Tibial artery (tissue), 4 donors: ENCODE results near the gene SPIB.

Source experiments
- DNase-seq, 2 donors: peaks; one replicate each; pipeline ENCODE4 v3.0.0-alpha.2; 2019
- H3K27ac ChIP-seq, 2 donors: fragments of 200-600 bp; sonication (generic) in 1 of 2; 1 replicate in 1 of 2; 2 replicates in 1 of 2; pipeline ENCODE4 v1.5.1; 2018 to 2019; ENCODE audit warnings: mild to moderate bottlenecking in 1 of 2
- H3K27me3 ChIP-seq, 2 donors: fragments of 200-600 bp; sonication (generic) in 1 of 2; one replicate each; pipeline versions ENCODE4 v1.5.1 to v1.6.0; 2016 to 2019
- H3K36me3 ChIP-seq, 3 donors: fragments of 200-600 bp; sonication (generic) in 2 of 3; one replicate each; pipeline ENCODE4 v1.5.1; 2016 to 2019; ENCODE audit warnings: mild to moderate bottlenecking in 2 of 3
- H3K4me1 ChIP-seq, 4 donors: fragments of 200-600 bp; sonication (generic) in 2 of 4; 1 replicate in 3 of 4; 2 replicates in 1 of 4; pipeline ENCODE4 v1.5.1; 2016 to 2019
- H3K4me3 ChIP-seq, 2 donors: fragments of 200-600 bp; sonication (generic) in 1 of 2; 1 replicate in 1 of 2; 2 replicates in 1 of 2; pipeline ENCODE4 v1.5.1; 2018 to 2019; ENCODE audit warnings: mild to moderate bottlenecking in 2 of 2
- H3K9me3 ChIP-seq, 3 donors: fragments of 200-600 bp; sonication (generic) in 1 of 3; one replicate each; pipeline ENCODE4 v1.5.1; 2016 to 2019
- intact Hi-C: fragments of 100-400 bp; cut with DNase I; formaldehyde crosslinking; loops from one replicate; pipeline ENCODE4 v1.15.0; 2023; ENCODE audit warnings: low total_unique reads
- TF ChIP-seq, protein P1 (sequence below), 2 experiments: fragments of 200-600 bp in 1 of 2; fragments of 450-650 bp in 1 of 2; IDR thresholded peaks; one replicate each; pipeline ENCODE4 v1.5.1; 2017 to 2019; ENCODE audit warnings: antibody characterized with exemption in 2 of 2, mild to moderate bottlenecking in 1 of 2, moderate library complexity in 1 of 2

Gene SPIB

DNA sequence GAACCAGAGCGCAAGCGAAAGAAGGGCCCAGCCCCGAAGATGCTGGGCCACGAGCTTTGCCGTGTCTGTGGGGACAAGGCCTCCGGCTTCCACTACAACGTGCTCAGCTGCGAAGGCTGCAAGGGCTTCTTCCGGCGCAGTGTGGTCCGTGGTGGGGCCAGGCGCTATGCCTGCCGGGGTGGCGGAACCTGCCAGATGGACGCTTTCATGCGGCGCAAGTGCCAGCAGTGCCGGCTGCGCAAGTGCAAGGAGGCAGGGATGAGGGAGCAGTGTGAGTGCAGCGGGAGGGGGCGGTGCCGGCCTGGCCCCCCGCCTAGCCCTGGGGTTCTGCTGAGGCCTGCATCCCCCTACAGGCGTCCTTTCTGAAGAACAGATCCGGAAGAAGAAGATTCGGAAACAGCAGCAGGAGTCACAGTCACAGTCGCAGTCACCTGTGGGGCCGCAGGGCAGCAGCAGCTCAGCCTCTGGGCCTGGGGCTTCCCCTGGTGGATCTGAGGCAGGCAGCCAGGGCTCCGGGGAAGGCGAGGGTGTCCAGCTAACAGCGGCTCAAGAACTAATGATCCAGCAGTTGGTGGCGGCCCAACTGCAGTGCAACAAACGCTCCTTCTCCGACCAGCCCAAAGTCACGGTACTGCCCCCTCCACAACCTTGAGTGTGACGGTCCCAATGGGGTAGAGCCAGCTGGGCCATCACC is 40.4 kb upstream of the SPIB start:
- intact Hi-C loops: no loop called here
- Histone ChIP-seq H3K4me3 (no peak overlapping the region), H3K27ac (no peak overlapping the region), H3K36me3 (peaks cover 49 to 57% (median 55%) of the 10 kb centered on the region in 3 donors), H3K4me1 (peaks cover 0 to 13% (median 6%) of the 10 kb centered on the region in 4 donors), H3K27me3 (no peaks in the 10 kb centered on the region), H3K9me3 (no peaks in the 10 kb centered on the region)
- DNase-seq: peak in 1 of 2 donors; percentile 58
- TF ChIP-seq, protein P1, sequence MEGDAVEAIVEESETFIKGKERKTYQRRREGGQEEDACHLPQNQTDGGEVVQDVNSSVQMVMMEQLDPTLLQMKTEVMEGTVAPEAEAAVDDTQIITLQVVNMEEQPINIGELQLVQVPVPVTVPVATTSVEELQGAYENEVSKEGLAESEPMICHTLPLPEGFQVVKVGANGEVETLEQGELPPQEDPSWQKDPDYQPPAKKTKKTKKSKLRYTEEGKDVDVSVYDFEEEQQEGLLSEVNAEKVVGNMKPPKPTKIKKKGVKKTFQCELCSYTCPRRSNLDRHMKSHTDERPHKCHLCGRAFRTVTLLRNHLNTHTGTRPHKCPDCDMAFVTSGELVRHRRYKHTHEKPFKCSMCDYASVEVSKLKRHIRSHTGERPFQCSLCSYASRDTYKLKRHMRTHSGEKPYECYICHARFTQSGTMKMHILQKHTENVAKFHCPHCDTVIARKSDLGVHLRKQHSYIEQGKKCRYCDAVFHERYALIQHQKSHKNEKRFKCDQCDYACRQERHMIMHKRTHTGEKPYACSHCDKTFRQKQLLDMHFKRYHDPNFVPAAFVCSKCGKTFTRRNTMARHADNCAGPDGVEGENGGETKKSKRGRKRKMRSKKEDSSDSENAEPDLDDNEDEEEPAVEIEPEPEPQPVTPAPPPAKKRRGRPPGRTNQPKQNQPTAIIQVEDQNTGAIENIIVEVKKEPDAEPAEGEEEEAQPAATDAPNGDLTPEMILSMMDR (IDR thresholded peaks at IDR 0.05): no peak

DNA sequence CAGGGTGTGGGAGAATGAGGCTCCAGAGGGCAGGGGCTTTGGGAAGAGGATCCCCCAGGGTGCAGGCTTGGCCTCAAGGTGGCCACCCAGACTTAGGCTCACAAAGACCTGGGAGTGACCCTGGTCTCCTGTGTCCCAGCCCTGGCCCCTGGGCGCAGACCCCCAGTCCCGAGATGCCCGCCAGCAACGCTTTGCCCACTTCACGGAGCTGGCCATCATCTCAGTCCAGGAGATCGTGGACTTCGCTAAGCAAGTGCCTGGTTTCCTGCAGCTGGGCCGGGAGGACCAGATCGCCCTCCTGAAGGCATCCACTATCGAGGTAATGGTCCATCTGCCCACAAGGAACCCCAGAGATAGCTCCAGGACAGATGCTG is 39.9 kb upstream of the SPIB start:
- Histone ChIP-seq H3K27me3 (no peaks in the 10 kb centered on the region), H3K36me3 (peaks cover 49 to 57% (median 55%) of the 10 kb centered on the region in 3 donors), H3K4me3 (no peak overlapping the region), H3K4me1 (peaks cover 0 to 16% (median 11%) of the 10 kb centered on the region in 4 donors), H3K27ac (no peak overlapping the region), H3K9me3 (no peaks in the 10 kb centered on the region)
- TF ChIP-seq, protein P1 (IDR thresholded peaks at IDR 0.05): no peak
- no peak for DNase-seq
- intact Hi-C loops: no loop called here

DNA sequence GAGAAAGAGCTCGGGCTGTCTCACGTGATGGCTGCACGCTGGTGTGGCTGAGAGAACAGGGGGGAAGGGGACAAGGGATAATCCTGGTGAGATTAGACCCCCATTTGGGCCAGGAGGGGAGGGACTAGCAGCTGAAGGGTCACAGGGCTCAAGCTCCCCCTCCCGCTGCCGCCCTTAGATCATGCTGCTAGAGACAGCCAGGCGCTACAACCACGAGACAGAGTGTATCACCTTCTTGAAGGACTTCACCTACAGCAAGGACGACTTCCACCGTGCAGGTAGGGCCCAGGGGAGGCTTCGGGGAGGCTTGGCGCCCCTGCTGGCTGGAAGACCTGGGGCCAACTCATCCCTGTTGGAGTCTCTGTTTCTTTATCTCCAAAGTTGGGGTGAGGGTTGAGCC is 39.1 kb upstream of the SPIB start:
- intact Hi-C loops: no loop called here
- peaks cover 0 to 20% (median 15%) of the 10 kb centered on the region in 4 donors for H3K4me1 ChIP-seq

DNA sequence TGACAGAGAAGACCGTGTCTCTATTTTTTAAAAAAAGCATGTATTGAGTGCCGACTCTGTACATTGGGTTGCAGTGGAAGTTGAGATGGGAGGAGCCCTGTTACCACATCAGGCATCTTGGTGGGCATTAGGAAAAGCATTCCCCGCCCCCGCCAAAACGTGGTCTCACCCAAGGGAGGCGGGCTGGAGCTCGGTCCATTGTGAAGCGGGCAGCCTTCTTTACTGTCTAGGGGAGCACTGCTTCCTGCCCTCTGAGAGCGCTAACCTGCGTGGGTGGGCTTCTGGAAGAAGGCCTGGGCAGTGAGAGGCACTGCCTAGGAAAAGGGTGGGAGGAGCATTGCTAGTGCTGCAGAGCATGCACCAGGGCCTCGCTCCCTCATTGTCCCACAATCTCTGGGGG is 38.6 kb upstream of the SPIB start:
- intact Hi-C loops: no loop called here
- Histone ChIP-seq H3K36me3 (peaks cover 49 to 57% (median 55%) of the 10 kb centered on the region in 3 donors), H3K4me1 (peaks cover 0 to 25% (median 20%) of the 10 kb centered on the region in 4 donors)

More for the DNA sequence above, 39.1 kb upstream of the SPIB start:
- DNase-seq: no peak
- TF ChIP-seq, protein P1 (IDR thresholded peaks at IDR 0.05): no peak
- Histone ChIP-seq H3K9me3 (no peaks in the 10 kb centered on the region), H3K27me3 (no peaks in the 10 kb centered on the region), H3K4me3 (no peak overlapping the region), H3K27ac (no peak overlapping the region), H3K36me3 (peaks cover 49 to 57% (median 55%) of the 10 kb centered on the region in 3 donors)

DNA sequence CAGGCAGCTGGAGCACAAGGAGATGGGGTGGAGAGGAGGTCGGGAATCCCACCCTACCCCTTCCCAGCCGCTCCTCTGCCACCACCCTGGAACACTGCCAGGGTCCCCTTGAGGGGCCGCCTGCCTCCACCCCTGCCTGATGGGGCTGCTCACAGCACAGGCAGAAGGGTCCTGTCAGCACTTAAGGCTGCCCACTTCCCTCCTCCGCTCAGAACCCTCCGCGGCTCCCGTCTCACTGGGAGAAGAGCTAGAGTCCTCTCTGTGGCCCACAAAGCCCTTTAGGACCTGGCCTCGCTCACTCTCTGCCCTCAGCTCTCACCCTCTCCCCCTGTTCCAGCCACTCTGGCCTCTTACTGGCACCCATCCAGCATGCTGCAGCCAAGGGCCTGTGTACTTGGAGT is 38.0 kb upstream of the SPIB start:
- intact Hi-C loops: no loop called here
- no peak overlapping the region for H3K27ac ChIP-seq
- H3K4me1 ChIP-seq: peaks cover 0 to 27% (median 23%) of the 10 kb centered on the region in 4 donors
- no peaks in the 10 kb centered on the region for H3K27me3 ChIP-seq
- H3K9me3 ChIP-seq: no peaks in the 10 kb centered on the region
- H3K36me3 ChIP-seq: peaks cover 49 to 57% (median 55%) of the 10 kb centered on the region in 3 donors
- TF ChIP-seq, protein P1 (IDR thresholded peaks at IDR 0.05): no peak
- no peak for DNase-seq
- no peak overlapping the region for H3K4me3 ChIP-seq

More for the DNA sequence above, 38.6 kb upstream of the SPIB start:
- TF ChIP-seq, protein P1 (IDR thresholded peaks at IDR 0.05): no peak
- H3K27me3 ChIP-seq: no peaks in the 10 kb centered on the region
- no peaks in the 10 kb centered on the region for H3K9me3 ChIP-seq
- DNase-seq: peak in 1 of 2 donors; percentile 64
- H3K27ac ChIP-seq: no peak overlapping the region
- no peak overlapping the region for H3K4me3 ChIP-seq
